ENCODE results near the gene ERBB2. TPM values are rescaled to one million over a fixed set of nuclear protein-coding genes. Genes with fewer than 3 reads are reported as not detected.

ERBB2 gene
- total and polyA plus RNA-seq, 12 donors: 40.3 to 89.1 (median 66.1) TPM

DNA sequence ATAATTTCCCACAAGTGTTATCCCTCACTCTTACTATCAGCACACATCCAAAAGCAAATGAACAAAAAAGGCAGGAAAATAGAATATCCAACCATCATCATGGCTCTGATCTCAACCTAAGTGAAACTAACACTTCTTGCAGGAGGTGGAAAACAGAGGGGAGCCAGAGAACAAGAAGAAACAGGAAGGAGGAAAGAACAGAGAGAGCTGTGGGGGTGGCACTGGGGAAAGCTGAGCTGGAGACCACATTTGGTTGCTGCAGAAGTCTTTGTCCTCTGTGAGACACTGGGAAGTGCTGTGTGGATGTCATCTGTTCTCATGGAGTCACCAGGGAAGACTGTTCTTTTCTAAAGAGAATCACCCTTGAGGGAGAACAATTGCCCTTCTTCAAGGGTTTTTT lies 72.6 kb downstream of the ERBB2 start:
- TF ChIP-seq, protein P1, sequence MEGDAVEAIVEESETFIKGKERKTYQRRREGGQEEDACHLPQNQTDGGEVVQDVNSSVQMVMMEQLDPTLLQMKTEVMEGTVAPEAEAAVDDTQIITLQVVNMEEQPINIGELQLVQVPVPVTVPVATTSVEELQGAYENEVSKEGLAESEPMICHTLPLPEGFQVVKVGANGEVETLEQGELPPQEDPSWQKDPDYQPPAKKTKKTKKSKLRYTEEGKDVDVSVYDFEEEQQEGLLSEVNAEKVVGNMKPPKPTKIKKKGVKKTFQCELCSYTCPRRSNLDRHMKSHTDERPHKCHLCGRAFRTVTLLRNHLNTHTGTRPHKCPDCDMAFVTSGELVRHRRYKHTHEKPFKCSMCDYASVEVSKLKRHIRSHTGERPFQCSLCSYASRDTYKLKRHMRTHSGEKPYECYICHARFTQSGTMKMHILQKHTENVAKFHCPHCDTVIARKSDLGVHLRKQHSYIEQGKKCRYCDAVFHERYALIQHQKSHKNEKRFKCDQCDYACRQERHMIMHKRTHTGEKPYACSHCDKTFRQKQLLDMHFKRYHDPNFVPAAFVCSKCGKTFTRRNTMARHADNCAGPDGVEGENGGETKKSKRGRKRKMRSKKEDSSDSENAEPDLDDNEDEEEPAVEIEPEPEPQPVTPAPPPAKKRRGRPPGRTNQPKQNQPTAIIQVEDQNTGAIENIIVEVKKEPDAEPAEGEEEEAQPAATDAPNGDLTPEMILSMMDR (IDR thresholded peaks at IDR 0.05): no peak
- intact Hi-C loops (cut with DNase I): no loop called here

DNA sequence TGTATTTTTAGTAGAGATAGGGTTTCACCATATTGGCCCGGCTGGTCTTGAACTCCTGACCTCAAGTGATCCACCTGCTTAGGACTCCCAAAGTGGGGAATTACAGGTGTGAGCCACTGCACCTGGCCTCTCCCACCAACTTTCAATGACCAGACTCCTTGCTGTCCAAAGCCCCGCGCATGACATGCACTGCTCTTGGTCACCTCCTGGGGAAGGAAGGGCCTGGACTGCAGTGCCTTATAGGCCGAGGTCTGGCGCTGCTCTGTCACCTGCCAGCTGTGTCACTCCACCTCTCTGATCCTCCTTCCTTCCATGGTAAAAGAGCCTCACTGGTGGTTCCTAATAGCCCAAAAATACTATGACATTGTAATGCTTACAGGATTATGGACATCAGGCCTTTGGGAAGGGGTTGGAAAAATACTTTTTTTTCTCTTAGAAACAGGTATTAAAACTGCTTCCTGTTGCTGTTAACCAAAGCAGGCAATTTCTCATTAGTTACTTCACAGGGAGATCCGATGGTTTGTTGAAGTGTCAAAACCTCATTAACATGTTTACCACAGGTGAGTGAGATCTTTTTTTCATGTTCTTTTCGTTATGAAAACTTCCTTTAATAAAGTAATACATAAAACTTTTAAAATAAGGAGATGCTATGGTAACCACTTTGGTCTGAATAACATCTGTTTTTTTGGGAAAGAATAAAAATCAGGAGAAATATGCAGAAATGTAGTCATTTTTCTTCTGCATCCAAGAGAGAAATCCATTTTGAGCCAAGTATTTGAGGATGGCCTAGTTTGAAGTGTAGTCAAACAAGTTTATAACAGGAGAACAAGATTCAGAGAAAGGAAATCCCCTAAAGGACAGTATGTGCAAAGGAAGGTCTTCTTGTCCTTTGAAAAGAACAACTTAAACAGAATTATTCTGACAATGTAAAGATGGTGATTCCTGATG lies 73.4 kb downstream of the ERBB2 start:
- TF ChIP-seq, protein P1 (IDR thresholded peaks at IDR 0.05): no peak
- Histone ChIP-seq H3K4me3 (no peak overlapping the region), H3K4me1 (peaks cover 0 to 15% (median 0%) of the 10 kb centered on the region in 9 donors), H3K36me3 (no peaks in the 10 kb centered on the region), H3K27me3 (peaks cover 0 to 56% (median 26%) of the 10 kb centered on the region in 7 donors), H3K9me3 (no peaks in the 10 kb centered on the region), H3K27ac (peak overlapping the region in 1 of 10 donors; percentile 86)
- 82 to 83% methylated on average over 7 of the region's 7 CpGs for WGBS, 2 donors
- intact Hi-C loops (cut with DNase I): no loop called here
- ATAC-seq: no peak
- no peak for DNase-seq

More for the DNA sequence above, 72.6 kb downstream of the ERBB2 start:
- H3K27me3 ChIP-seq: peaks cover 0 to 49% (median 18%) of the 10 kb centered on the region in 7 donors
- H3K4me3 ChIP-seq: no peak overlapping the region
- no peak for DNase-seq
- H3K27ac ChIP-seq: peak overlapping the region in 1 of 10 donors; percentile 86
- H3K9me3 ChIP-seq: no peaks in the 10 kb centered on the region
- no peak for ATAC-seq
- no peaks in the 10 kb centered on the region for H3K36me3 ChIP-seq
- peaks cover 0 to 10% (median 0%) of the 10 kb centered on the region in 9 donors for H3K4me1 ChIP-seq

DNA sequence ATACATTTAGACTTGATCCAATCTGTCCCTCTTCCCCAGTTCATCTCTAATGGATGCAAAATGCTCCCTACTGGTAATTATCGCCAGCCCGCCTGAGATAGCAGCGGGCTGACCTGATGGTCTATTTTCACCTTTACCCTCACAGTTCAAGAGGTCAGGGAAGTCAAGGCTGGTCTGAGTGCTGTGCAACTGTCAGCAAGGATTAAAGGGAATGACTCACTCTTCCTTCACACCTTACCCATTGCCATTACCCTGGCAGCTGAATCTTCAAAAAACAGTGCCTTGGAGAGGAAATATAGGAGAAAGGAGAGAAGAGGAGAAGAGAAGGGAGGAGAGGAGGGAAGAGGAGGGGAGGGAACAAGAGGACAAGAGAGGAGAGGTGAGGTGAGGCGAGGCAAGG lies 74.2 kb downstream of the ERBB2 start:
- TF ChIP-seq, protein P1 (IDR thresholded peaks at IDR 0.05): no peak
- peak overlapping the region in 1 of 10 donors; percentile 86 for H3K27ac ChIP-seq
- intact Hi-C loops (cut with DNase I): no loop called here
- no peaks in the 10 kb centered on the region for H3K9me3 ChIP-seq
- WGBS, 2 donors: 70 to 74% methylated on average over 4 of the region's 4 CpGs
- no peak for DNase-seq
- no peak overlapping the region for H3K4me3 ChIP-seq
- no peaks in the 10 kb centered on the region for H3K36me3 ChIP-seq
- peaks cover 0 to 20% (median 0%) of the 10 kb centered on the region in 9 donors for H3K4me1 ChIP-seq
- H3K27me3 ChIP-seq: peaks cover 0 to 64% (median 28%) of the 10 kb centered on the region in 7 donors
- ATAC-seq: no peak

DNA sequence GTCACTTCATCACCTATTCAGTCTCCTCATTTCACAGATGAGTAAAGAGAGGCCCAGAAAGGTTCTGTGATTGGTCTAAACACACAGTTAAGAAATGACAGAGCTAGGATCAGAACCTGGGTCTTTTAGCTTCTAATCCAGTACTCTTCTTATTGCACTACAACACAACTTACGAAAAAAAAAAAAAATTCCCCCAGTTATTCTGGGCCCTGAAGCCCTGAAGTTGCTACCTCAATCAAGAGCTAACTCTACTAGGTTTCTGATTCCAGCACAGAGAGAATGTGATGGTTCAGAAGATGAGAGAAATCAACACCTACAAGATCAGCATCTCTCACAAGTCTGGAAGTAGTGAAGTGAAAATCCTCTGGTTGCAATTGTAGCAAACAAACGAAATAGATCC lies 75.2 kb downstream of the ERBB2 start:
- no peaks in the 10 kb centered on the region for H3K36me3 ChIP-seq
- no peaks in the 10 kb centered on the region for H3K9me3 ChIP-seq
- peaks cover 0 to 21% (median 0%) of the 10 kb centered on the region in 9 donors for H3K4me1 ChIP-seq
- H3K27me3 ChIP-seq: peaks cover 0 to 74% (median 38%) of the 10 kb centered on the region in 7 donors
- TF ChIP-seq, protein P1 (IDR thresholded peaks at IDR 0.05): no peak
- H3K27ac ChIP-seq: peak overlapping the region in 1 of 10 donors; percentile 86
- peak overlapping the region in 1 of 10 donors; percentile 47 for H3K4me3 ChIP-seq
- 75 to 82% methylated on average over 2 of the region's 2 CpGs for WGBS, 2 donors
- no peak for ATAC-seq
- no peak for DNase-seq
- intact Hi-C loops (cut with DNase I): no loop called here
